Raji (cell line): ENCODE data around the gene ZFR2.

Experiments
- POLR2A ChIP-seq: IDR thresholded peaks from 2 replicates; pipeline ENCODE4 v1.6.1; 2011; ENCODE audit warnings: low read depth, low read length, control low read depth; ENCODE audit not compliant: insufficient read depth

ZFR2 gene

GRCh38 chr19:3790209-3790734 is 78.6 kb downstream of the ZFR2 start:
- no peak for TF ChIP-seq POLR2A

DNA sequence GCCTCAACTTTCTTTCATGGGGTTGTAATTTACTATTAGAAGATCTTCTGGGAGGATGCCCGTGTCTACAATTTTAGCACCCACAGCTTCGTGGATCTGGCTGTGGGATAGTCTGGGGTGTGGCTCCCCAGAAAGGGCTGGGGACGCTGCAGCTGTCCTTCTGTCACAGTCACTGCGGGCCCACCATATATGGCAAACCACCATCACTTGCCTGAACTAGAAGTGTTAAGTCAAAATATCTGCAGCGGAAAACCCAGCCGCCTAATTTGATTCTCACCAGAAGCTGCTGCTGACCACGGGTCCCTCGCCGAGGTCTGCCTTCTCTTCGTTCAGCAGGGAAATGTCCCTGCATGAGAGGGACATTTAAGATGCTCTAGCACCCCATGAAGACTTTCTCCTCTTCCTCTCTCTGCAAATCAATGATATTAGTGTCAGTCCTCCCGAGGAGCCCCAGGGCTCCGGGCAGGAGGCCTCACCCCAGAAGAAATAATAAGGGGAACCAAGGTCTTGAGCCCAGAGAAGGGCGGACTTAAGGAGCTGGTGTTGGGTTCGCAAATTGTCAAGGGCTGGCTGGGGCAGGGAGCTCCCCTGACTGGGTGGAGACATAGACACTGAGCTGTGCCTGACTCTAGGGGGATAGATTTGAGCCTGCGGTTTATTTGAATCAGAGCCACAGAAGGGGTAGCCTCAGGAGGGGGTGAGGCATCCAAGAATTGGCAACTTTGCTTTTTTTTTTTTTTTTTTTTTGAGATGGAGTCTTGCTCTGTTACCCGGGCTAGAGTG is 79.7 kb downstream of the ZFR2 start:
- no peak for TF ChIP-seq POLR2A

- TF ChIP-seq POLR2A = no peak
Observed at GRCh38 chr19:3785938-3786824, 82.7 kb downstream of the ZFR2 start, which contains the start of gene MATK. Gene MATK (minus strand): TSS chr19:3786381. CDS start chr19:3785135, 1,246 bp downstream.

DNA sequence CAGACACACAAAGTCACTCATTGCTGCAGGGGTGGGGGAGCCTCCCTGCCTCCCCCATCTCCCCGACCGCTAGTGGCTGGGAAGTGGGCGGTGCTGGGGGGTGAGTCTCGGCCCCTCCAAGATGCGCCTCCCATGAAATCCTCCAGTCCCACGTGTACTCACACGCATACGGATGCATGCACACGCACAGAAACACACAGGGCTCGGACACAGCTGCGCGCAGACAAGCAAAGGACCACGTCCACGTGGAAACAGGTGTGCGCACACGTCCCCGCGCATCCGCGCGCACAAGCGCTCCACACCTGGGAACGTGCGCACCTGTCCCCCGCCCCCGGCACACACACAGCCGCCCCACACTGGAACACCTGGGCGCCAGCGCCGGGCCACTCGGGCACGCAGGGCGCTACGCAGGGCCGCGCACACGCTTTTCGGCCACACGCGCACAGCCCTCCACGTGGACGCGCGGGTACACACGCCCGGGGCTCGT is 83.3 kb downstream of the ZFR2 start:
- no peak for TF ChIP-seq POLR2A

DNA sequence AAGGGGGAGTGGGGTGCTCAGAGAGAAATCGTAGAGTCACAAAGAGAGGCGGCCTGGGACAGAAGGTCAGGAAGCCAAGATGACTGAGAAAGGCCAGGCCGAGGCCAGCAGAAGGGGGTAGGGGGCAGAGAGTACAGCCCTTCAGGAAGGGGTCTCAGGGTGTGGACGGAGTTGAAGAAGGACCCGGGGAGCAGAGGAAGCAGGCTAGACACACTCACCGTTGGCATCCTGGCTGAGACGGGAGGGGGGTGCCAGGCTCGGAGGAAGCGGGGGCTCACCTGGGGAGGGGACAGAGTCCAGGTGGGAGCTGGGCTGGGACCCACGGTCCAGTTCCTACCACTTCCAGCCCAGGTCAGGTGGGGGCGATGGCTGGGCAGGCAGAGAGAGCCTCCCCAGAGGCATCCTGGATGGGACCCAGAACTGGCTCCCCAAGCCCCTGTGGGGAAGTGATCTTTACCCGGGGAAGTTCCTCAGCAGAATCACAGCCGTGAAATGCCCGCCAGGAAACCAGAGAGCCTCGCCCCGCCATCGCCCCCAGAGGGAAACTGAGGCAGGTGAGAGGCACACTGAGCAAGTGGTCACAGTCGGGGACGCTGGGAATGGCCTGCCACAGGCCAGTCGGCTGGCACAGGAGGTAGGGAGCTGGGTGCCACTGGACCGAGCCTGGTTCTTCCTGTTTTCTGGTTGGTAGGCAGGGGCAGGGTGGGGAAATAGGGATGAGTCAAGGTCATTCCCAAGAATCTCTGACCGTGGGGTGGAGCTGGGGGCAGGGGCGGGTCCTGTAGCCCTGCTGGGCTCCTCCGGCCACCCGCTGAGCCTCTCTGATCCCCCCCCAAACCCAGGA is 84.0 kb downstream of the ZFR2 start:
- TF ChIP-seq POLR2A = no peak

DNA sequence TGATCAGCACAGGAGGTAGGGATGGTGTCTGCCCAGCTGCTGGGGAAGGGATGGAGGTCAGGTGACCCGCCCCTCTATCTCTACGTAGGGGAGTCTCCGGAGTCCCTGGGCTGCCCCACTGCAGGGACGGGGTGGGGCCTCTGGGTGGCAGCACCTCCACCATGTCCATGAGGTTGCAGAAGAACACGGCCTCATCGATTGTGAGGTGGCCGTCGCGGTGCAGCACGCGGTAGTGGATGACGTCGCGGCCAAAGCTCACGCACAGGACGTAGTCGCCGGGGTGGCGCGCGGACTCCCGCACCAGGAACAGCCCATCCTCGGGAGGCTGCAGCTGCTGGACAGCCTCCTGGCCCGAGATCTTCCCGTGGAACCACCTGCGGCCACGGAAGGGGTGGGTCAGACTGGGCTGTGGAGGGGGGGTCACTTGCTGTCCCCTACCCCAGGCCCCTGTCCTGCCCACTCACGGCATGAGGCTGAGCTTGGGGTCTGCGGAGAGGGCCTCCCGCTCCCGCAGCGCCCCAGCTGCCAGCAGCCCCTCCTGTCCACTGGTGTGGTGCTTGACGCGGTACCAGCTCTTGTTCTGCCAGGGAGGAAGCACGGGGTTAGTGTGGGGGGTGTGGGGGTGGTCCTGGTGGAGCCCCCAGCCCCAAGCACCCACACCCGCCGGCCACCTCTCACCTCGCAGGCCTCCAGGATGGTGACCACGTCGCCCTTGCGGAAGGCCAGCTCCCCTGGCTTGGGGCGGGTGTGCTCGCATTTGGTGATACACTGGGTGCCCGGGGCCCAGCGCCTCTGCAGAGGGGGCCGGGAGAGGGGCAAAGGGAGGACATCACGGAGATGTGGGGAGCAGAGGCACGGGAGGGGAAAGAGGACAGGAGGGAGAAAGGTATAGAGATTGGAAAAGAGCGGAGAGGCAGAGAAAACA is 84.9 kb downstream of the ZFR2 start:
- no peak for TF ChIP-seq POLR2A

DNA sequence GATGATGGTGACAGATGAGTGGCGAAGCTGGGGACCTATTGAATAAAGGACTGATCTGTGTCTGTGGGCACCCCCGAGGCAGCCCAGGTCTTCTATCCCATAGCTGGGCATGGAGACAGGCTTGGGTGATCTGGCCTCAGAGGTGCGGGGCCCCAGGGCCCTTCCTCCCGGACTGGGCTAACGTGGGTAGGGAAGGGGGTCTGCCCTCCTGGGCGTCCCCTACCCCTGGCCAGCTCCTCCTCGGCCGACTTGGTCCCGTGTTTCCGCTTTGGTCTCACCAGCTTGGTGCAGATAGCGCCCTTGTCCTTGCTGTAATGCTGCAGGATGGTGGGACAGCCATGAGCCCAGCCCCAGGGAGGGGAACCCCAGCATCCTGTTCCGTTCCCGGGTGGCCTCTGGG is 85.9 kb downstream of the ZFR2 start:
- no peak for TF ChIP-seq POLR2A

DNA sequence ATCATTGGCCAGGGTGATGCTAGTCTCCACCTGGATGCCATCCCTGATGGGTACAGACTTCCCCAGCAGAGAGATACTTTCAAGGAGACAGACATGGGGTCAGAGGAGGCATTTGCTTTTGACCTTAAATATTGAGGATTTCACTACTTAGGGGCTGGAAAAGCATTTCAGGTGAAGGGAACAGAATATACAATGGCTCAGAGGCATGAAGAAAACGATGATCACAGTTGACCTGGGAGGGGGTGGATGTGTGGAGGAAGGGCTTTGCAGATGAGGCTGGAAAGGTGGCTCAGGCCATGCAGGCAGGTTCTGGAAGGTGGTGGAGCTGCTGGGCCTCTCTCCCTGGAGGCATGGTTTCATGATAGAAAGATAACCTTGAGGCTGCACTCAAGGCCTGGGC is 86.5 kb downstream of the ZFR2 start:
- TF ChIP-seq POLR2A = no peak

DNA sequence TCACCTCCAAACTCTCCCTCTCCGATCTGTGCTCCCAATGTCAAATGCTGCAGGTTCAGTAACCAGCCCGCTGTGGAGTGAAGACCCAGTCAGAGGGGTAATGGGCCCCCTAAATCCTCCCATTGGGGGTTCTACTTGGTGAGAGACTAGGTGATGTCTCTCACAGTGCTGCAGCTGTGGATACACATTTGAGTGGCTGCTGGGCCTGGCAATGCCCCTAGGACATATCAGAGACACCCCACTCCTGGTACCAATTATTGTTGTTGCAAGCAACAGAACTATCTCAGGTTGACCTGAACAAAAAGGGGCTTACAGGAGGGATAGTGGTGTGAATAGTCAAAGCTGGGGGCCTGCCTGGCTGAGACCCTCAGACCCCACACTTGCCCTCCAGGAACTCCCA is 87.2 kb downstream of the ZFR2 start:
- no peak for TF ChIP-seq POLR2A

DNA sequence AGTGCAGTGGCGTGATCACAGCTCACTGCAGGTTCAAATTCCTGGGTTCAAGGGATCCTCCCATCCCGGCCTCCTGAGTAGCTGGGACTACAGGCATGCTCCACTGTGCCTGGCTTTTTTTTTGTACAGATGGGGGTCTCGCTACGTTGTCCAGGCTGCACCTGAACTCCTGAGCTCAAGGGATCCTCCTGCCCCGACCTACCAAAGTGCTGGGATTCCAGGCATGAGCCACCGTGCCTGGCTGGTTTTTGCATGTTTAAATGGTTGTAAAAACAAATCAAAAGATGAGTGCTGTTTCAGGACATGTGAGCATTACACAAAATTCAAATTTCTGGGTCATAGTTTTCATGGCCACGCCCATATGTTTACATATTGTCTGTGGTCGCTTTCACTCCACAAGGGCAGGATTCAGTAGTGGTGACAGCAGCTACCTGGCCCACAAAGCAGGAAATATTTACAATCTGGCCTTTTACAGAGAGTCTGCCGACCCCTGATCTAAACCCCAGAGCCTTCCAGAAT is 88.0 kb downstream of the ZFR2 start:
- TF ChIP-seq POLR2A = no peak

DNA sequence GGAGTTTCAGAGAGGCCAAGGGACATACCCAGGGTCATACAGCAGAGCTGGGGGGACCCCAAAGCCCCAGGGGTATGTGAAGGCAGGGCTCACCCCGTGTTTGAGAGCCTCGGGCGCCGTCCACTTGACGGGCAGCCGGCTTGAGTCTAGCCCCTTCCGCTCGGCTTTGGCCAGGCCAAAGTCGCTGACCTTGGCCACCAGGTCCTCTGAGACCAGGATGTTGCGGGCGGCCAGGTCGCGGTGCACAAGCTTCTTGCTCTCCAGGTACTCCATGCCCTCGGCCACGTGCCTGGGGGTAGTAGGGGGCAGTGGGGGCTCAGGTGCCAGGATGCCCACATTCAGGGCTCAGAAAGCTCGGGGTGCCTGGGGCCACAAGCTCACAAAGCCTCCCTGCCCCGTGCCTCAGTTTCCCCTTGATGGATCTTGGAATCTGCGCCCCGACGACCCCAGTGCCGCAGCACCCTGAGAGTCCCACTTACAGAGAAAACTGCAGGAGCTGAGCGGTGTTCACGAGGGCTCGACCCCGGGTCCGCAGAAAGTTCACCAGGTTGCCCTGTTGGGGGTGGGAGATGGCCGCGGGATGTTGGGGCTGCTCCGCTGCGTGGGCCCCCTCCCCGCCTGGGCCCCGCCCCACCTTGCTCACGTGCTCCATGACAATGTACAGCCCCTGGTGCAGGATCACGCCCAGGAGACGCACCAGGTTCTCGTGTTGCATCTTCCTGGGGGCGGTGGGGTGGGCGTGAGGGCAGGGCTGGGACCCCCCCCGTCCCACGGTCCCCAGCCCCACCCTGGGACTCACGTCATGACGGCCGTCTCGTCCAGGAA is 89.7 kb downstream of the ZFR2 start:
- TF ChIP-seq POLR2A = no peak

- no peak for TF ChIP-seq POLR2A
Observed at GRCh38 chr19:3778104-3778867, 90.6 kb downstream of the ZFR2 start.
